GM21723 (cell line): ENCODE data around the gene ALPK3.

ENCODE experiments used
- ATAC-seq: cut with Tn5 transposase; IDR thresholded peaks from one replicate; pipeline ENCODE4 v1.9.1; 2021; ENCODE audit warnings: mild to moderate bottlenecking, moderate library complexity; ENCODE audit not compliant: unreplicated experiment

ALPK3 gene

DNA sequence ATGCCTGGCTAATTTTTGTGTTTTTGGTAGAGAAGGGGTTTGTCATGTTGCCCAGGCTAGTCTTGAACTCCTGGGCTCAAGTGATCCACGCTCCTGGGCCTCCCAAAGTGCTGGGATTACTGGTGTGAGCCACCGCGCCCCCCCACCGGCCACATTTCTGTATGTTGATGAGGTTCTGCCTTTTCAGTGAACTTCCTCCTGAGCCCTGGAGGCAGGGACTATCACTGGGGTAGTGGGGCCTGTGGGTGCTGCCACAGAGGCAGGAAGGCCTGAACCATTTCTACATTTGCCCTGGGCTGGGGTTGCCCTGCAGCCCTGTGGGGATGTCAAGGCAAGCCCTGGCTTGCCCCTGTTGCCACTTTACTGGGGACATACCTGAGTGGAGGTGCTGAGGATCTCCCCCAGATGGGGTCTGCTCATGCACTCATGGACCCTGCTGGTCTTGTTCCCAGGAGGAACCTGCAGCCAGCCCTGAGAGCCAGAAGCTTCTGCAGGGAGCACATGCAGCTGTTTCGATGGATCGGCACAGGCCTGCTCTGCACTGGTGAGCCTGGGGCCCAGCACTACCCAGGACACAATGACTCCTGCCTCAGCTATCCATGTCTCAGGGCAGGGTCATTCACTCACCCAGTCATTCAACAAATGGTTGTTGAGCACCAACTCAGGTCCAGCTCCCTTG lies 73.0 kb downstream of the ALPK3 start:
- no peak for ATAC-seq

DNA sequence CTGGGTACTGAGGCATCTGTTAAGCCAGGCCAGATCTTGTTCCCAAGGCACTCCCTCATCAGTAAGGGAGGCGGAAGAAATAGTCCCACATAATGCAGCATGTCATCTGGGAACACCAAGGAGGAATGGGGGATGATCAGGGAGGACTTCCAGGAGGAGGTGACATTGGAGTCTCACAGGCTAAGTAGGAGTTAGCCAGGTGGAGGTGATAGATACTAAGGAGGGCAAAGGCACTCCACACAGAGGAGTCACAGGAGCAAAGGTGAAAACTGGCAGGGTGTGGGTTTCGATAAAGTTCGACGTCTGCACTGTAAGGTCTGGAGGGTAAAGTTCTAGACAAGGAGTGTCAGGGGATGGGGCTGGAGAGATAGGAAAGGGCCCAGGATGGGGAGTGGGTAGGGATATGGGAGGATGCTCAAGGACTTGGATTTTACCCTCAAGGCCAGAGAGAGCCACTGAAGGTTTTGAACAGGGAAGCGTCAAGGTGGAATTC lies 73.6 kb downstream of the ALPK3 start:
- ATAC-seq: no peak

DNA sequence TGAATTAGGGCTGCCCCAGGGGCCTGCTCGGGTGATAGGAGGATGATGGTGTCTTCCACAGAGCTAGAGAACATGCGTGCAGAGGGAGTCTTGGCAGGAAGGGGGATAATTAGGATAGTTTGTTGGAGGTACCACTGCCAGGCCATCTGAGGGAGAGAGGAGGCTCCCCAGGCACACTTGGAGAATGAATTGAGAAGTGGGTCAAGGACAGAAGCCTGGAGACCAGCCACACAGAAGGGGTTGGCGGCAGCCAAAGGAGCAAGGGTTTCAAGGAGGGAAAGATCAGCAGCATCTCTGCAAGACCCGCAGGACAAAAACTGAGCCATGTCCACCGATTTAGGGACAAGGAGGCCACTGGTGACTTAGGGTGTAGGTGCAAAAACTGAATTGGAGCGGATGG lies 74.2 kb downstream of the ALPK3 start:
- no peak for ATAC-seq

DNA sequence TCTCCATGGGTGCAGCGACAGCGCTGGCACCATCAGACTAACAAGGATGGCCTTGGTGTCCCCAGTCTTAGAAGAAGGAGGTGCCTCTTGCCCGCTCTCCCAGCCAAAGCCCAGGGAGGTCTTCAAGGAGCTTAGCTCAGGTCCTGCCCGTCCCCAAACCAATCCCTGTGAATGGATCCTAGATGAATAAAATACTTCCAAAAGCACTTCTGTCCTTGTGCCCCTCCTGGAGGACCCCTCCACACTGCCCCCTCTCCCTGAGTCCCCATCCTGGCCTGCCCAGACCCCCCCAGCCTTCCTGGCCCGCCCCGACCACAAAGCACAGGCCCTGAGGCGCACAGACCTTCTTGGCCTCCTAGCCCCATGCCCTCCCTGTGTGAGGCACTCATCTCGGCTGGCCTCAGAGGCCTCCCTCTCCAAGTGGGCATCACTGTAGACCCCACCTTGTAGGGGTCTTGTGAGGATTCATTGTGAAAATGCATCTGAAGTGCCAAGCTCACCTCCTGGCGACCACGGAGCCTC lies 75.7 kb downstream of the ALPK3 start:
- no peak for ATAC-seq

DNA sequence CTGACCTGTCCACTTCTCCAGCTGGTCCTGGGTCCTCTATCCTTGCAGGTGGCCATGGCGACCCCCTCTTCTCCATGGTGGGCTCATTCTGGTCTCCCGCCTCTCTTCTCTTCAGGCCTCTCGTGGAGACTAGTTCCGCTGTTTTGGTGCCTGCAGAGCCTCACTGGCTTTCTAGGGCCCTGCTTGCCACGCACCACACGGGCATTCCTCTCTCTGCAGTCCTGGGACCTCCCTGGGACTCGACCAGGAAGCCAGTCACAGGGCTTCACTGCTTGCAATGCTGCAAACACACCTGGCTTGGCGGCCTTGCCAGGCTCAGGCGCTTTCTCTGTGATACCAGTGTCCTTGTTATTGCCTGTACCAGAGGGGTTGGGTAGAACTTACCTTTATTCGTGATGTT lies 76.5 kb downstream of the ALPK3 start:
- ATAC-seq: no peak

DNA sequence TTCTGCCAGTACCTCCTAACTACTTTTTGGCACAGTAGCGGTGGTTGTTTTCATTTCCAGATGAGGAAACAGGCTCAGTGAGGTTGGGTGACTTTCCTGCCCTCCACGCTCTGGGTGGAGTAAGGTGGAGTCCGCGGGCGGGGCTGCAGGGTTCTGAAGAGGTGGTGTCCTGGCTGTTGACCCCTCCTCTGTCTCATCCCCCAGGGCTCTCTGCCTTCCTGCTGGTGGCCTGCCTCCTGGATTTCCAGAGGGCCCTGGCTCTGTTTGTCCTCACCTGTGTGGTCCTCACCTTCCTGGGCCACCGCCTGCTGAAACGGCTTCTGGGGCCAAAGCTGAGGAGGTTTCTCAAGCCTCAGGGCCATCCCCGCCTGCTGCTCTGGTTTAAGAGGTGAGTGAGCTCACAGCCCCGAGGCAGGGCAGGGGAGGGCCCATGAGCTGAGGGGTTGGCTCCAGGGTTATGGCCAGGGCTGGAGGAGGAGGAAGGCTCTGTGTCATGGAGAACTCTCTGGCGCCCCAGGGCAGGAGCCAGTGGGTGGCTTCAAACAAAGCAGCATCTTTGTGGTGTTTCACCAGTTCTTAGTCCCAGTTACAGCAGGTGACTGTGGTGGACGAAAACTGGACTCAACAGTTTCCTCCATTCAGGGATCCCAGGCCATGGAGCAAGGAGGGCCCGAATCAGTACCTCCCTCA lies 77.7 kb downstream of the ALPK3 start:
- ATAC-seq: no peak

DNA sequence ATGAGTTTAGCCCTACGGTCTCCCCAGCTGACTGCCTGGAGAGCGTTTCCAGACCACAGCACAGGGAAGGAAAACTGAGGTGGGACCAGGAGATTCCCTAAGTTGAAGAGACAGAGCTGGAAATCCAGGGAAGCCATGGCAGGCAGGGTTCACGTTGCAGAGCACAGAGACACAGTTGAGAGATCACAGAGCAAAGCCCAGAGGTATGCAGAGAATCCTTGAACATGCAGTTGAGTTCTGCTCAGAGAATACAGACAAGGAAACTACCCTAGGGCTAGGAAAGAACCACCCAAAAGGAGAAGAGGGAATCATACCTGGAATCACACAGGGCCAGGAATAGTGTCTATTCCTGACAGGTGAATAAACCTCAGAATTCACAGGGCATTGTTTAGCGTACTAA lies 81.6 kb downstream of the ALPK3 start:
- no peak for ATAC-seq

DNA sequence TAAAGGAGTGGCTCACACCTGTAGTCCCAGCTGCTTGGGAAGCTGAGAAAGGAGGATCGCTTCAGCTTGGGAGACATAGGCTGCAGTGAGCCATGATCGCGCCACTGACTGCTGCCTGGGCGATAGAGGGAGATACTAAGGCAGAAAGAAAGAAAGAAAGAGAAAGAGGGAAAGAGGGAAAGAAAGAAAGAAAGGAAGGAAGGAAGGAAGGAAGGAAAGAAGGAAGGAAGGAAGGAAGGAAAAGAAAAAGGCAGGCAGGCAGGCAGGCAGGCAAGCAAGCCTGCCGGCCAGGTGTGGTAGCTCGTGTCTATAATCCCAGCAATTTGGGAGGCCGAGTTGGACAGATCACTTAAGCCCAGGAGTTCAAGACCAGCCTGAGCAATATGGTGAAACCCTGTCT lies 82.6 kb downstream of the ALPK3 start:
- no peak for ATAC-seq

DNA sequence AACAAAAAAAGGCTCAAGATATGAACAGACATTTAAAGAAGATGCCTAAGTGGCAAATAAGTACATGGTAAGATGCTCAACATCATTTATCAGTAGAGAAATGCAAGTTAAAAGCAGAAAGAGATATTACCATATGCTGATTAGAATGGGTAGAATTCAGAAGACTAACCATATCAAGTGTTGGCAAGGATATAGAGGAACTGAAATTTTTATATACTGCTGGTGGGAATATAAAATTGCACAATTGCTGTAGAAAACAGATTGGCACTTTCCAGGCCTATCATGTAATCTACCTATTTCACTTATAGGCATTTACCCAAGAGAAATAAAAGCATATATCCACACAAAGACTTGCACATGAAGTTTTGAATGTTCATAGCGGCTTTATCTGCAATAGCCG lies 84.4 kb downstream of the ALPK3 start:
- no peak for ATAC-seq

DNA sequence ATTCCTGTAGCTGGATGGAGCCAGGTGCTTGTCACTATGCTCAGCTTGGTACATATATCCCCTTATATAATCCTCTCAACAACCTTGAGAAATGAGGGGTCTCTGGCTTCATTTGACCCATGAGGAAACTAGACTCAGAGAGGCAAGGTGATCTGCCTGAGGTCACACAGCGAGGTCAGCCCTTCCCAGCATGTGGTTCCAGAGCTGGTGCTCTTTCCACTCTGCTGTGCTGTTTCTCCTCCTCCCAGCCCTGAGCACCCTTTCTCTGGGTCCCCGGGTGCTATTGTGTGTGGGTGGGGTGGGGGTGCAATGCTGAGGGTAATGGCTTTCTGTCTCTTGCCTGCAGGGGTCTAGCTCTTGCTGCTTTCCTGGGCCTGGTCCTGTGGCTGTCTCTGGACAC lies 86.6 kb downstream of the ALPK3 start:
- no peak for ATAC-seq

DNA sequence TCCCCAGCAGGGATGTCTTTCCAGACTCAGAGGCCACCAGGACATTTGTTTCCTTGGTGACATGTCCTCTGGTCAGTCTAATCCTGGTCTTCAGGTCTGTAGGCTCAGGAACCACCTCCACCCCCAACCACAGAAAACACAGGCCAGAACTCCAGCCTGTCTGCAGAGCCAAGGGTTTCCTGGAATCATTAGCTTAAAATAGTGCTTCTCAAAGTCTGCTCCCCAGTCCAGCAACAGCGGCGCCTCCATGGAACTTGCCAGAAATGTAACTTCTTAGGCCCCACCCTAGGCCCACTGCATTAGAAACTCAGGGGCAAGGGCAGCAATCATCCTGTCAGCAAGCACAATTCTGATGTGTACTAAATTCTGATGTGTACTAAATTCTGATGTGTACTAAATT lies 87.3 kb downstream of the ALPK3 start:
- ATAC-seq: no peak

DNA sequence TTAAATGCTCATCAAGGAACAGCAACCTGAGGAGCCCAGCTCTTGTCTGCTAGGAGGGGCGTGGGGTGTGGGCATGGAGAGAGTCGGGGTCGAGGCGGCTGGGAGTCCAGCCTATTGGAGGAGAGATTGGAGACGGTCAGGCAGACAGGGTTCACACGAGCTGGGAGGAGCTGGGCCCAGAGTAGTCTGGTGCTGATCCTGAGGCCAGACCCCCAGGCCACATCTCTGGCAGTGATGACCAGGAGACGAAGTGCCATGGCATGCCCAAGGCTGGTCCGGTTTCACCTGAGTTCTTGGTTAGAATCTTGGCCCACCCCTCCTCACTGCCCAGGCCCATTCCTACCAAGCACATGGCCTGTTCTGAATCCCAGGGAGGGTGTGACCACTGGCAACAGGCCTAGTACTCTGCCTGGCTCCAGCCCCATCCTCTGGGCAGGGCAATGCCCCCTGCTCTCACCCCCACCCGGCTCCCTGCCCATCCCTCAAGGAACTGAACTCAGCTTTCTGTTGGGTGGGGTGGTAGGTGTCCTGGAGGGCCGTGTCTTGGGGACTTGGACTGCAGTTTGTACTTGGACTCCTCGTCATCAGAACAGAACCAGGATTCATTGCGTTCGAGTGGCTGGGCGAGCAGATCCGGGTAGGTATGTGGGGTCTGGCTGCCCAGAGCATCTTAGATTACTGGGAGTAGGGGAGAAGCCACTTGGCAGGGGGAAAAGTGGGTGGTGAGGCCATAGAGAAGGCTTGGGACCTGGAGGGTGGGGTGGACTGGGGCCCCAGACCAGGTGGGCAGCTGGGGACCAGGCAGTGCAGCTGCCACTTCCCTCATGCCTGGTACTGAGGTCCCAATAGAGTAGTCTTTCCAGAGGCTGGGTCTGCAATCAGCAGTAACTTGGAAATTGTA lies 88.1 kb downstream of the ALPK3 start:
- no peak for ATAC-seq

DNA sequence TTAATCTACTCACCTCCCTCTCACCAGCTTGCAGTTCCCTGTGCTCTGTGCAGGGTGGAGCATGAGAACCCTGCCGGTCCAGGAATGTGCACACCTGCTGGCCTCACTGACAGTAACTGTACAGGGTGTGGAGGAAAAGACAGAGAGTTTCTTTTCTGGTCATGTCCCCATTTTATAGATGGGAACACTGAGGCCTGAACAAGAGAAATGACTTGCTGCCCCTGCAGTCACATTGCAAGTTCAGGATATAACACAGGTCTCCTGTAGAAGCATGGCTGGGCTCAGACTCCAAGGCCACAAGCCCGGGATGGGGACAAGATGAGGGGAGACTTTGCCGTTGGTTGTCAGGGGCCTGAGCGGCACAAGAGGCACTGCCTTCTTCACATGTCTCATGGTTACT lies 90.6 kb downstream of the ALPK3 start:
- no peak for ATAC-seq

DNA sequence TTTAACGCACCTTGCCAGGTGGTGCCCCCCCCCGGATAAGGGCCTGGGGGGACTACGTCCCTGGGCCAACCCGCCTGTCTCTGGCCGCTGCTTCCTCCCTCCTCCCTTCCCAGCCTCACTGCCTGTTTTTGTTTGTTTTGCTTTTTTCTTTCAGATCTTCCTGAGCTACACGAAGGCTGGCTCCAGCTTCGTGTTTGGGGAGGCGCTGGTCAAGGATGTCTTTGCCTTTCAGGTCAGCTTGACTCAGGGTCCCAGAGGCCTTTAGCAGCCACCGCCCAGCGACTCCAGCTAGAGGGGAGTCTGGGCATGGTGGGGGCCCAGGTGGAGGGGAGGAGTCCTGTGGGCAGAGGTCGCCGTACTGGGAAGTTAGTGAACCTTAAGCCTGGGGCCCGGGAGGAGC lies 91.4 kb downstream of the ALPK3 start:
- ATAC-seq: no peak

DNA sequence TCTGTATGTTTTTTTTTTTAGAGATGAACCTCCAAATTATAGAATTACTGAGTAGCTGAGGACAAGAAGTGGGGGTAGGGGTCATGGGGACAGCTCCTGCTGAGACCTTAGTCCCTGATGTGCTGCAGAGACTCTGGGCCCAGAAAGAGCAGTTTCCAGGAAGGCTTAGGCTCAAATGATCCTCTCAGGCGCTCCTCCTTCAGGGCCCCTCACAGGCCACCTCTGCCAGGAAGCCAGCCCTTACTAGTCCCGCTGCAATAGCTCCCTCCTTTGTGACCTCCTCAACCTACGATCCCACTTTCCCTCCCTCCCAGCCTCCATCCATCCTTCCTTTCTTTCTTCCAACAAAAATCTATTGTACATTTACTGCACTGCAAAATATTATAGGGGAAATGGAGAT lies 91.9 kb downstream of the ALPK3 start:
- no peak for ATAC-seq

DNA sequence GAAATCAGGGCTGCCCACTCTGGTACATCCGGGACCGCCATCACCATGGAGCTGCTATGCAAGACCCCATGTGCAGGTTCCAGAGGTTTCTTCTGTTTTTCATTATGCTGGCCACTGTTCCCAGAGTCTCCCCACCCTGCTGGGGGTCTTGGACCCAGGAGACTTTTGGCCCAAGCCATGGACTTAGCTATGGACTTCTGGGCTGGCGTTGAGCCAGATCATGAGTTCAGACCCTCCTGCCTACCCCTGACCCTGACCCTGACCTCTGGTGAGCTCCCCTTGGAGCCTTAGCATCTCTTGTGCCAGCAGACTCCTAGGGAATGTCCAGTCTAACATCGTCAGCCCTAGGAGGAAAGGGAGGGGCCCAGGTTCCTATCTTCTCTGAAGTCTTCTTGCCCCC lies 92.6 kb downstream of the ALPK3 start:
- ATAC-seq: no peak

DNA sequence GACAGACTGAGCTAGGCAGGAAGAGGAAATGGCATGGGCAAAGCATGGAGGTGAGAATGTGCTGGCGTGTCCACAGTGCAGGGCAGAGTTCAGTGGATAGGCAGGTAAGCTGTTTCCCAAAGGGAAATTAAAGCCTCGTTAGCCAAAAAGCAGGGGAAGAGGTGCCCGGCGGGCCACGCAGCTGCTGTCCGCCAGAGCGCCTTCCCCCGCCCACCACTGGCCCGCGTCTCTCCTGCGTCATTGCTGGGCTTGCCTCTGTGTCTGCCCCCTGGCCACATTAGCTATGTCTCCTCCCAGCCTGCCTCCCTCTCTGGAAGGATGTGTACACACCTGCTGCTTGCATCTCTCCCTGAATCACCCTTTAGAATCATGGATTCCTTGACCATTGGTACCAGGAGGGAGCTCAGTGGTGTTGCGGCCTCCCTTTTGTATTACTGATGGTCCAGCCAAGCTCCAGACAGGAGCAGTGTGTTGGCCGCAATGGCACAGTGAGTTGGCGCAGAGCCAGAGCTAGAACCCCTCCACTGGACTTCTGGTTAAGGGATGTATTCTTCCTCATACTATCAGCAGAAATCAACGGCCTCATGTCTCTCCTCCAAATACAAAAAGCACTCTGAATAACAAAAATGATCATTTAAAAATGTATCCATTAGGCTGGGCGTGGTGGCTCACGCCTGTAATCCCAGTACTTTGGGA lies 93.9 kb downstream of the ALPK3 start:
- ATAC-seq: no peak

DNA sequence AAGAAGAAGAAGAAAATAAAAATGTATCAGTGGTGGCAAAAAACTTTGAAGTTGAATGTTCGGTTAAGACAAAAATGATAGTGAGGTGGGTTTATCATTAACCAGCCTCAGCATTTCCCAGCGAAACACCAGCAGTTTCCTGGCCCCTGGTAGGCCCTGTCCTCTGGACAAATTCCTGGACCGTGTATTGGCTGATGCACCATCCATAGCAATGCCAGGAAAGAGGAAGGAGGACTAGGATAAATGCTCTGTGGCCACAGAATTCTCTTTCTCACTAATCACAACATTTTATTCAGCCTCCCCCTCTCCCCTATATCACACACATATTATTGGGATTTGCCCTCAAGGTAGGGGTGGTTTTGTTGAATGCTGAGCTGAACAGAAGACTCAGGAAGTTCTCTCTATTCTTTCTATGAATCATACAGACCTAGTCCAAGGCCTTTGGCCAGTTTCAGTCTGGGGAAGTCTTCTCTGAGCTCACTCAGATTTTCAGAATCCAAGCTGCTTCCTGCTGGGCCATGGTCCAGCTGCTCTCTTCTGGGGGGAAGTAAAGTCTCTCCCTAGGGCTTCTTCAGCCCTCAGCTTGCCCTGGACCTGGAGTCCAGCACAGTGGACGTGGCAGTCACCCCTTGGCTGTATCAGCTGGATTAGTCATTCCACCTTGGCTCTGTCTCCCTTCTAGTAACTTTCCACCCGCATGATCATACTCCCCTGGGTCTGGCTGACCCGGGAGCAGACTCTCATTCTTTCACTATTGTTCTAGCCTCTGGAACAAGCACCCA lies 94.9 kb downstream of the ALPK3 start:
- ATAC-seq: no peak

DNA sequence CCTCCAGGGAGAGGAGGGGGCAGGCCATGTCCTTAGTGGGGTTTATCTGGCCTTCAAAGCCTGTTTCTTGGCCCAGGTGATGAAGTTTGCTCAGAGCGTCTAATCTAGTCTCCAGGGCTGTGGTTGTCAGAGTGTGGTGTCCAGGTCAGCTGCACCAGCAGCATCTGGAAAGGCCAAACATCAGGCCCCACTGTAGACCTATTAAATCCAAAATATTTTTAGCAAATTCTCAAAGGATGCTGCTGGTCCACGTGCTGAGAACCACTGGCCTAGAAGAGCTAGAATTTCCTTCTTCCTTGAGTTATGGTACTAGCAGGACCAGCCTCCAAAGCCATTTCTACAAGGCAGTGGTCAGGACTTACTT lies 96.2 kb downstream of the ALPK3 start:
- ATAC-seq: no peak

DNA sequence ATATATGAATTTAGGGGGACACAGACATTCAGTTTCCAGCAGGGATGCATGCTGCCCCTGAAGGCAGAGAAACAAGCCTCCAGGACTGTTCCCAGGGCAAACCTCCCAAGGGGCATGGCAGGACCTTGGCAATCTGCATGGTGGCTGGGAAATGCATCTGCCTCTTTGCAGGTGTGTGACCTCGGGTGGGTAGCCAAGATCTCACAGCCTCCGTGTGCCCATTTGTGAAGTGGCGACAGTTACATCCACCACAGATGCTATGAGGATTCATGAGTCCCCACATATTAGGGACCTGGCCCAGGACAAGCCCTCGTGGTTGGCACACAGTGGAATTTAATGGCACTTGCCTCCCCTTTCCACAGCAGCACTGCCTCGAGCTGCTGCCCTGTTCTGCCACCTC lies 97.2 kb downstream of the ALPK3 start:
- no peak for ATAC-seq
